ENCODE measurements around the gene MCTP1.

MCTP1 gene

GRCh38 chr5:95159603-95160002 lies 125.3 kb downstream of the MCTP1 start:
- no peak for TF ChIP-seq CTCF (IDR thresholded peaks at IDR 0.05; ENCODE audit: low read depth, low read length, missing control alignments)
- DNase-seq (ENCODE audit: low read depth): no peak
- no peak overlapping the region for H3K4me3 ChIP-seq (ENCODE audit: low read depth, low read length)
- in situ Hi-C loops (cut with HindIII; ENCODE audit: low sequenced_read_pairs): no loop called here

GRCh38 chr5:95155888-95156287 lies 129.0 kb downstream of the MCTP1 start:
- DNase-seq (ENCODE audit: low read depth): no peak
- no peak overlapping the region for H3K4me3 ChIP-seq (ENCODE audit: low read depth, low read length)
- no peak for TF ChIP-seq CTCF (IDR thresholded peaks at IDR 0.05; ENCODE audit: low read depth, low read length, missing control alignments)
- in situ Hi-C loops (cut with HindIII; ENCODE audit: low sequenced_read_pairs): no loop called here

GRCh38 chr5:95153511-95153910 lies 131.4 kb downstream of the MCTP1 start:
- no peak for TF ChIP-seq CTCF (IDR thresholded peaks at IDR 0.05; ENCODE audit: low read depth, low read length, missing control alignments)
- in situ Hi-C loops (cut with HindIII; ENCODE audit: low sequenced_read_pairs): no loop called here
- DNase-seq (ENCODE audit: low read depth): no peak
- no peak overlapping the region for H3K4me3 ChIP-seq (ENCODE audit: low read depth, low read length)

GRCh38 chr5:95152535-95152934 lies 132.4 kb downstream of the MCTP1 start:
- DNase-seq (ENCODE audit: low read depth): no peak
- H3K4me3 ChIP-seq (ENCODE audit: low read depth, low read length): no peak overlapping the region
- no peak for TF ChIP-seq CTCF (IDR thresholded peaks at IDR 0.05; ENCODE audit: low read depth, low read length, missing control alignments)
- in situ Hi-C loops (cut with HindIII; ENCODE audit: low sequenced_read_pairs): no loop called here

- TF ChIP-seq CTCF (IDR thresholded peaks at IDR 0.05; ENCODE audit: low read depth, low read length, missing control alignments): no peak
- DNase-seq (ENCODE audit: low read depth): no peak
- in situ Hi-C loops (cut with HindIII; ENCODE audit: low sequenced_read_pairs): no loop called here
- no peak overlapping the region for H3K4me3 ChIP-seq (ENCODE audit: low read depth, low read length)
Observed at GRCh38 chr5:95152131-95152530, 132.8 kb downstream of the MCTP1 start.

GRCh38 chr5:95151694-95152093 lies 133.2 kb downstream of the MCTP1 start:
- no peak overlapping the region for H3K4me3 ChIP-seq (ENCODE audit: low read depth, low read length)
- in situ Hi-C loops (cut with HindIII; ENCODE audit: low sequenced_read_pairs): no loop called here
- no peak for TF ChIP-seq CTCF (IDR thresholded peaks at IDR 0.05; ENCODE audit: low read depth, low read length, missing control alignments)
- DNase-seq (ENCODE audit: low read depth): no peak

- in situ Hi-C loops (cut with HindIII; ENCODE audit: low sequenced_read_pairs): no loop called here
- DNase-seq (ENCODE audit: low read depth): no peak
- no peak overlapping the region for H3K4me3 ChIP-seq (ENCODE audit: low read depth, low read length)
- TF ChIP-seq CTCF (IDR thresholded peaks at IDR 0.05; ENCODE audit: low read depth, low read length, missing control alignments): no peak
Observed at GRCh38 chr5:95149387-95149786, 135.5 kb downstream of the MCTP1 start.
